GM12878 (cell line): Measurements from ENCODE around the gene SMARCB1. TPM values are rescaled to one million over a fixed set of nuclear protein-coding genes. Genes with fewer than 3 reads are reported as not detected.

ENCODE experiments used
- ATAC-seq: fragments of 200-7000 bp; cut with Tn5 transposase; 3 replicates; pipeline ENCODE4 v1.9.1; 2020; ENCODE audit warnings: mild to moderate bottlenecking, moderate library complexity
- BruUV-seq: library from RNA; stranded (reverse); fragments of 400-500 nt; replicated peaks from 2 replicates; lab custom pipeline; 2021; lab: Mats Ljungman, UMichigan
- CTCF ChIA-PET: fragments of 300-600 bp; sonication (Branson Sonifier 250); formaldehyde crosslinking; extraction: SDS; loops from one replicate; lab custom pipeline; 2021; ENCODE audit warnings: inconsistent platforms; lab: Yijun Ruan, JAX
- POLR2A ChIA-PET: fragments of 350-600 bp; formaldehyde crosslinking; extraction: SDS; loops from one replicate; lab custom pipeline; 2021; ENCODE audit warnings: inconsistent platforms; lab: Charles Lee
- RAD21 ChIA-PET: fragments of 300-600 bp; sonication (Branson Sonifier 250); formaldehyde crosslinking; loops from one replicate; lab custom pipeline; 2023; ENCODE audit warnings: antibody characterized with exemption; ENCODE audit not compliant: unreplicated experiment; lab: Charles Lee
- SMC1A ChIA-PET: fragments of 300-600 bp; sonication (Branson Sonifier 250); formaldehyde crosslinking; loops from one replicate; lab custom pipeline; 2023; ENCODE audit not compliant: unreplicated experiment, uncharacterized antibody; lab: Charles Lee
- DNase-seq: peaks from one replicate; pipeline ENCODE4 v3.0.0-alpha.2; 2011; ENCODE audit warnings: low read depth, low spot score
- FAIRE-seq: peaks from 3 replicates; lab custom pipeline; 2011; peaks lifted over from hg19 to GRCh38; lab: Jason Lieb, UNC
- H2AFZ ChIP-seq: 2 replicates; pipeline ENCODE4 v1.6.0; 2011; ENCODE audit warnings: low read depth, low read length, control low read depth; ENCODE audit not compliant: control insufficient read depth
- H3K27ac ChIP-seq: 2 replicates; pipeline ENCODE4 v1.5.1; 2011; ENCODE audit warnings: control low read depth; ENCODE audit not compliant: control insufficient read depth, insufficient read depth
- H3K27me3 ChIP-seq, 2 experiments: replicated peaks in 1 of 2; 2 replicates each; pipeline versions ENCODE4 v1.6.0 to v1.6.1; 2011; ENCODE audit warnings: low read length in 1 of 2; ENCODE audit not compliant: control insufficient read depth in 2 of 2, insufficient read depth in 2 of 2
- H3K36me3 ChIP-seq, 2 experiments: 2 replicates each; pipeline ENCODE4 v1.5.1; 2011; ENCODE audit warnings: low read length in 1 of 2; ENCODE audit not compliant: control insufficient read depth in 2 of 2, insufficient read depth in 2 of 2
- H3K4me1 ChIP-seq: 2 replicates; pipeline ENCODE4 v1.6.1; 2011; ENCODE audit warnings: mild to moderate bottlenecking, low read length, moderate library complexity, mixed read lengths; ENCODE audit not compliant: control insufficient read depth, insufficient read depth
- H3K4me2 ChIP-seq: 2 replicates; pipeline ENCODE4 v1.6.0; 2011; ENCODE audit warnings: control low read depth; ENCODE audit not compliant: control insufficient read depth, insufficient read depth
- H3K4me3 ChIP-seq: fragments of 200-600 bp; sonication (generic); 2 replicates; pipeline ENCODE4 v1.5.1; 2016
- H3K79me2 ChIP-seq: 2 replicates; pipeline ENCODE4 v1.6.0; 2011; ENCODE audit warnings: low read length; ENCODE audit not compliant: control insufficient read depth, insufficient read depth
- H3K9ac ChIP-seq: 2 replicates; pipeline ENCODE4 v1.8.0; 2011; ENCODE audit warnings: low read length, control low read depth, mixed read lengths; ENCODE audit not compliant: control insufficient read depth, insufficient read depth
- H3K9me3 ChIP-seq: replicated peaks from 3 replicates; pipeline ENCODE4 v1.5.1; 2011; ENCODE audit warnings: mild to moderate bottlenecking, low read length; ENCODE audit not compliant: control insufficient read depth, insufficient read depth
- H4K20me1 ChIP-seq: 2 replicates; pipeline ENCODE4 v1.6.0; 2011; ENCODE audit not compliant: control insufficient read depth, insufficient read depth
- ASH2L ChIP-seq: fragments of 300-600, 200-600 bp; sonication (generic); IDR thresholded peaks from 2 replicates; pipeline ENCODE4 v1.6.1; 2017; ENCODE audit warnings: low read depth, mild to moderate bottlenecking, borderline replicate concordance
- CREB1 ChIP-seq: IDR thresholded peaks from 2 replicates; pipeline ENCODE4 v1.6.1; 2012; ENCODE audit warnings: low read depth, mild to moderate bottlenecking, inconsistent platforms
- CREM ChIP-seq: IDR thresholded peaks from 2 replicates; pipeline ENCODE4 v1.6.1; 2014; ENCODE audit warnings: antibody characterized with exemption, low read depth
- EGR1 ChIP-seq, 2 experiments: IDR thresholded peaks; 1 replicate in 1 of 2; 2 replicates in 1 of 2; pipeline ENCODE4 v1.6.1; 2011 to 2012; ENCODE audit warnings: low read depth in 2 of 2, low read length in 2 of 2, borderline replicate concordance in 1 of 2, mild to moderate bottlenecking in 1 of 2, moderate library complexity in 1 of 2
- IKZF1 ChIP-seq: fragments of 450-650 bp; conservative IDR thresholded peaks from 2 replicates; pipeline ENCODE4 v1.6.1; 2017; ENCODE audit warnings: antibody characterized with exemption, mild to moderate bottlenecking
- IRF4 ChIP-seq: IDR thresholded peaks from 2 replicates; pipeline ENCODE4 v1.6.1; 2011; ENCODE audit warnings: low read depth, low read length
- MEF2B ChIP-seq: fragments of 450-650 bp; IDR thresholded peaks from 2 replicates; pipeline ENCODE4 v1.6.1; 2018; ENCODE audit warnings: mild to moderate bottlenecking, moderate library complexity; ENCODE audit not compliant: partially characterized antibody, poor library complexity, severe bottlenecking
- MYB ChIP-seq: fragments of 150-350 bp; IDR thresholded peaks from 2 replicates; pipeline ENCODE4 v1.6.1; 2014; ENCODE audit warnings: mild to moderate bottlenecking, low read depth, low read length, borderline replicate concordance
- NFYB ChIP-seq: IDR thresholded peaks from 2 replicates; pipeline ENCODE4 v1.6.1; 2011; ENCODE audit warnings: low read depth, mild to moderate bottlenecking, low read length, improper control_type of control experiment, moderate library complexity; ENCODE audit not compliant: insufficient read depth
- PAX5 ChIP-seq: IDR thresholded peaks from 2 replicates; pipeline ENCODE4 v1.6.1; 2011; ENCODE audit warnings: low read depth, low read length, borderline replicate concordance
- POU2F2 ChIP-seq: IDR thresholded peaks from 3 replicates; pipeline ENCODE4 v1.6.1; 2011; ENCODE audit warnings: low read depth, mild to moderate bottlenecking, low read length, borderline replicate concordance
- RUNX3 ChIP-seq: IDR thresholded peaks from 2 replicates; pipeline ENCODE4 v1.6.1; 2012; ENCODE audit warnings: low read length, inconsistent platforms
- SMAD5 ChIP-seq: IDR thresholded peaks from 2 replicates; pipeline ENCODE4 v1.6.1; 2016; ENCODE audit warnings: antibody characterized with exemption, low read depth
- SREBF2 ChIP-seq: IDR thresholded peaks from 2 replicates; pipeline ENCODE4 v1.6.1; 2012; ENCODE audit warnings: mild to moderate bottlenecking, low read length
- YY1 ChIP-seq: IDR thresholded peaks from 2 replicates; pipeline ENCODE4 v1.6.1; 2011; ENCODE audit warnings: low read depth, mild to moderate bottlenecking, low read length
- ZNF217 ChIP-seq: fragments of 450-650 bp; IDR thresholded peaks from 2 replicates; pipeline ENCODE4 v1.6.1; 2017; ENCODE audit warnings: antibody characterized with exemption, mild to moderate bottlenecking
- WGBS: methylation state at CpG from one replicate; pipeline ENCODE4 v1.1.6; 2016; ENCODE audit warnings: low lambda C conversion rate; ENCODE audit not compliant: insufficient replicate concordance, insufficient coverage; ENCODE audit errors: missing lambda C conversion rate; 5-methylcytosine and 5-hydroxymethylcytosine counted together
- in situ Hi-C: fragments of 300-500 bp; cut with MboI; formaldehyde crosslinking; loops from 9 replicates; pipeline ENCODE4 v1.14.3; 2018; ENCODE audit warnings: mixed read lengths
- intact Hi-C: fragments of 100-400 bp; cut with micrococcal nuclease; formaldehyde crosslinking; loops from one replicate; pipeline ENCODE4 v1.14.2; 2022; ENCODE audit not compliant: unreplicated experiment
- polyA plus RNA-seq, 11 experiments: library from polyadenylated mRNA; depleted of rRNA in 4 of 11; unstranded in 6 of 11; stranded (reverse) in 5 of 11; fragments of >200 nt; fragmentation: Nextera tagmentation in 4 of 11; fragmentation: Illumina TruSeq in 1 of 11; extraction: Ambion mirVana in 4 of 11; extraction: Trizol in 1 of 11; gene quantifications; 1 replicate in 1 of 11; 2 replicates in 10 of 11; pipeline versions ENCODE4 v1.2.1 to v1.2.3, GENCODE V29; 2011 to 2016; ENCODE audit warnings: inconsistent platforms in 2 of 11, missing spikeins in 2 of 11, low read depth in 1 of 11
- total RNA-seq, 4 experiments: library from RNA; depleted of rRNA in 3 of 4; stranded (reverse); fragments of >200 nt in 3 of 4; fragmentation: Illumina TruSeq in 1 of 4; extraction: Trizol in 1 of 4; gene quantifications; 2 replicates each; pipeline versions ENCODE4 v1.2.1 to v1.2.3, GENCODE V29; 2013 to 2021
- TF ChIP-seq, protein P1 (sequence below): fragments of 450-650 bp; IDR thresholded peaks from 2 replicates; pipeline ENCODE4 v1.6.1; 2017; ENCODE audit warnings: low read depth, mild to moderate bottlenecking, moderate library complexity
- TF ChIP-seq, protein P2 (sequence below): fragments of 450-650 bp; IDR thresholded peaks from 2 replicates; pipeline ENCODE4 v1.6.1; 2017; ENCODE audit warnings: mild to moderate bottlenecking, moderate library complexity

SMARCB1 gene
- total and polyA plus RNA-seq, 10 of the 15 experiments (the other 5 are each of a cell fraction or from before 2014, with no cell fraction given) = 9.1 to 215 (median 183) TPM

DNA sequence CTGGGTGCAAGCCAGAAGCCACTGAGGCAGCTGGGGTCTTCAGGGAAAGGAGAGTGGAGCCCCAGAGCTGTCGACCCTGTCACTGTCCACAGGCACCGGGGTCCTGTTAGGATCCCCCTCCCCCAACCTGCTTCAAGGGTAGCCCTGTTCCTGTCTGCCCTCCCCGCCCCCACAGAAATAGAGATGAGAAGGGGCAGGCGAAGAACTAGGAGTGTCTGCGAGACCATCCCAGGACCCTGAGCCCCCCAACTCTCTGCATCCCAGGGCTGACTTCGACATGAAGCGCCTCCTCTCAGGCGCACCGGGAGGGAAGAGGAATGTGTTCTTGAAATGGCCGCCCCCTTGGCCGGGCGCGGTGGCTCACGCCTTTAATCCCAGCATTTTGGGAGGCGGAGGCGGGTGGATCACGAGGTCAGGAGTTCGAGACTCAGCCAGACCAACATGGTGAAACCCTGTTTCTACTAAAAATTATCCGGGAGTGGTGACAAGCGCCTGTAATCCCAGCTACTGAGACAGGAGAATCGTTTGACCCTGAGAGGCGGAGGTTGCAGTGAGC, 35.2 kb upstream of the SMARCB1 start:
- peak overlapping the region; percentile 94 for H2AFZ ChIP-seq
- CTCF ChIA-PET = interaction anchor here (0.6 to 1.2 kb wide), 4 partner anchors 14 to 56 kb away, joined by 3 to 4 read pairs (median 3); no protein-coding TSS in a partner anchor
- TF ChIP-seq RUNX3 (no peak), MEF2B (peak; percentile 7), NFYB (no peak), CREM (no peak), YY1 (peak; percentile 73; the same call in 1 of the 2 replicates), MYB (no peak), SREBF2 (peak; percentile 61; the same call in 1 of the 2 replicates), ZNF217 (no peak), POU2F2 (no peak), SMAD5 (0 out of 2 replicates have a peak, but pooled peaks have one; percentile 22), EGR1 (IDR thresholded peaks at IDR 0.05; ENCODE audit: borderline replicate concordance in 1 of 2, low read depth in 2 of 2, low read length in 2 of 2) (peak in 1 of 2 experiments; percentile 17; a peak in 1 of 3 replicates), CREB1 (no peak), IKZF1 (0 out of 2 replicates have a peak, but pooled peaks have one; percentile 6), ASH2L (no peak), PAX5 (no peak), IRF4 (no peak)
- TF ChIP-seq, protein P1, sequence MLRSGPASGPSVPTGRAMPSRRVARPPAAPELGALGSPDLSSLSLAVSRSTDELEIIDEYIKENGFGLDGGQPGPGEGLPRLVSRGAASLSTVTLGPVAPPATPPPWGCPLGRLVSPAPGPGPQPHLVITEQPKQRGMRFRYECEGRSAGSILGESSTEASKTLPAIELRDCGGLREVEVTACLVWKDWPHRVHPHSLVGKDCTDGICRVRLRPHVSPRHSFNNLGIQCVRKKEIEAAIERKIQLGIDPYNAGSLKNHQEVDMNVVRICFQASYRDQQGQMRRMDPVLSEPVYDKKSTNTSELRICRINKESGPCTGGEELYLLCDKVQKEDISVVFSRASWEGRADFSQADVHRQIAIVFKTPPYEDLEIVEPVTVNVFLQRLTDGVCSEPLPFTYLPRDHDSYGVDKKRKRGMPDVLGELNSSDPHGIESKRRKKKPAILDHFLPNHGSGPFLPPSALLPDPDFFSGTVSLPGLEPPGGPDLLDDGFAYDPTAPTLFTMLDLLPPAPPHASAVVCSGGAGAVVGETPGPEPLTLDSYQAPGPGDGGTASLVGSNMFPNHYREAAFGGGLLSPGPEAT = peak; percentile 47; the same call in 1 of the 2 replicates
- TF ChIP-seq, protein P2, sequence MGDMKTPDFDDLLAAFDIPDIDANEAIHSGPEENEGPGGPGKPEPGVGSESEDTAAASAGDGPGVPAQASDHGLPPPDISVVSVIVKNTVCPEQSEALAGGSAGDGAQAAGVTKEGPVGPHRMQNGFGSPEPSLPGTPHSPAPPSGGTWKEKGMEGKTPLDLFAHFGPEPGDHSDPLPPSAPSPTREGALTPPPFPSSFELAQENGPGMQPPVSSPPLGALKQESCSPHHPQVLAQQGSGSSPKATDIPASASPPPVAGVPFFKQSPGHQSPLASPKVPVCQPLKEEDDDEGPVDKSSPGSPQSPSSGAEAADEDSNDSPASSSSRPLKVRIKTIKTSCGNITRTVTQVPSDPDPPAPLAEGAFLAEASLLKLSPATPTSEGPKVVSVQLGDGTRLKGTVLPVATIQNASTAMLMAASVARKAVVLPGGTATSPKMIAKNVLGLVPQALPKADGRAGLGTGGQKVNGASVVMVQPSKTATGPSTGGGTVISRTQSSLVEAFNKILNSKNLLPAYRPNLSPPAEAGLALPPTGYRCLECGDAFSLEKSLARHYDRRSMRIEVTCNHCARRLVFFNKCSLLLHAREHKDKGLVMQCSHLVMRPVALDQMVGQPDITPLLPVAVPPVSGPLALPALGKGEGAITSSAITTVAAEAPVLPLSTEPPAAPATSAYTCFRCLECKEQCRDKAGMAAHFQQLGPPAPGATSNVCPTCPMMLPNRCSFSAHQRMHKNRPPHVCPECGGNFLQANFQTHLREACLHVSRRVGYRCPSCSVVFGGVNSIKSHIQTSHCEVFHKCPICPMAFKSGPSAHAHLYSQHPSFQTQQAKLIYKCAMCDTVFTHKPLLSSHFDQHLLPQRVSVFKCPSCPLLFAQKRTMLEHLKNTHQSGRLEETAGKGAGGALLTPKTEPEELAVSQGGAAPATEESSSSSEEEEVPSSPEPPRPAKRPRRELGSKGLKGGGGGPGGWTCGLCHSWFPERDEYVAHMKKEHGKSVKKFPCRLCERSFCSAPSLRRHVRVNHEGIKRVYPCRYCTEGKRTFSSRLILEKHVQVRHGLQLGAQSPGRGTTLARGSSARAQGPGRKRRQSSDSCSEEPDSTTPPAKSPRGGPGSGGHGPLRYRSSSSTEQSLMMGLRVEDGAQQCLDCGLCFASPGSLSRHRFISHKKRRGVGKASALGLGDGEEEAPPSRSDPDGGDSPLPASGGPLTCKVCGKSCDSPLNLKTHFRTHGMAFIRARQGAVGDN = no peak

More for the DNA sequence above, 35.2 kb upstream of the SMARCB1 start:
- peak overlapping the region; percentile 85 for H3K4me3 ChIP-seq
- TSS peak; percentile 94 for BruUV-seq
- no peaks in the 10 kb centered on the region for H3K79me2 ChIP-seq
- peak overlapping the region; percentile 99 for H3K4me2 ChIP-seq
- H3K27me3 ChIP-seq = no peaks in the 10 kb centered on the region
- DNase-seq = no peak
- no peak for FAIRE-seq
- ChIA-PET POLR2A (interaction anchor here (0.6 to 1.8 kb wide), 4 partner anchors 16 to 765 kb away, joined by 3 to 9 read pairs (median 4); partner anchors contain the start of gene CHCHD10), SMC1A (interaction anchor here (1.0 to 1.6 kb wide), 2 partner anchors 16 to 98 kb away, joined by 3 to 4 read pairs; partner anchors contain the start of gene CHCHD10), RAD21 (interaction anchor here (0.6 to 1.4 kb wide), 5 partner anchors 12 to 38 kb away, joined by 3 to 7 read pairs (median 4); no protein-coding TSS in a partner anchor)
- intact Hi-C loops (loop anchor here (2.0 kb wide), 1 partner anchor 15 kb away; the partner anchor contains the start of gene CHCHD10), in situ Hi-C loops (no loop called here)
- H3K4me1 ChIP-seq = peaks cover 30% of the 10 kb centered on the region
- H3K9me3 ChIP-seq = no peaks in the 10 kb centered on the region
- WGBS = 2% methylated on average over 22 of the region's 22 CpGs
- peak; percentile 58 for ATAC-seq
- H3K9ac ChIP-seq = peak overlapping the region; percentile 88
- H3K27ac ChIP-seq = peak overlapping the region; percentile 88
- H3K36me3 ChIP-seq = no peaks in the 10 kb centered on the region
- no peaks in the 10 kb centered on the region for H4K20me1 ChIP-seq
